GM12878 (cell line): Measurements from ENCODE around the gene CENPW. TPM values are rescaled to one million over a fixed set of nuclear protein-coding genes. Genes with fewer than 3 reads are reported as not detected.
A peak's percentile ranks its signal among the peaks of the same experiment; 100 is the strongest.

ENCODE experiments used
- ATAC-seq: fragments of 200-7000 bp; cut with Tn5 transposase; 3 replicates; pipeline ENCODE4 v1.9.1; 2020; ENCODE audit warnings: mild to moderate bottlenecking, moderate library complexity
- BruUV-seq: library from RNA; stranded (reverse); fragments of 400-500 nt; replicated peaks from 2 replicates; lab custom pipeline; 2021; lab: Mats Ljungman, UMichigan
- CTCF ChIA-PET: fragments of 300-600 bp; sonication (Branson Sonifier 250); formaldehyde crosslinking; extraction: SDS; loops from one replicate; lab custom pipeline; 2021; ENCODE audit warnings: inconsistent platforms; lab: Yijun Ruan, JAX
- POLR2A ChIA-PET: fragments of 350-600 bp; formaldehyde crosslinking; extraction: SDS; loops from one replicate; lab custom pipeline; 2021; ENCODE audit warnings: inconsistent platforms; lab: Charles Lee
- RAD21 ChIA-PET: fragments of 300-600 bp; sonication (Branson Sonifier 250); formaldehyde crosslinking; loops from one replicate; lab custom pipeline; 2023; ENCODE audit warnings: antibody characterized with exemption; ENCODE audit not compliant: unreplicated experiment; lab: Charles Lee
- SMC1A ChIA-PET: fragments of 300-600 bp; sonication (Branson Sonifier 250); formaldehyde crosslinking; loops from one replicate; lab custom pipeline; 2023; ENCODE audit not compliant: unreplicated experiment, uncharacterized antibody; lab: Charles Lee
- DNase-seq: peaks from one replicate; pipeline ENCODE4 v3.0.0-alpha.2; 2011; ENCODE audit warnings: low read depth, low spot score
- FAIRE-seq: peaks from 3 replicates; lab custom pipeline; 2011; peaks lifted over from hg19 to GRCh38; lab: Jason Lieb, UNC
- H2AFZ ChIP-seq: 2 replicates; pipeline ENCODE4 v1.6.0; 2011; ENCODE audit warnings: low read depth, low read length, control low read depth; ENCODE audit not compliant: control insufficient read depth
- H3K27ac ChIP-seq: 2 replicates; pipeline ENCODE4 v1.5.1; 2011; ENCODE audit warnings: control low read depth; ENCODE audit not compliant: control insufficient read depth, insufficient read depth
- H3K27me3 ChIP-seq, 2 experiments: replicated peaks in 1 of 2; 2 replicates each; pipeline versions ENCODE4 v1.6.0 to v1.6.1; 2011; ENCODE audit warnings: low read length in 1 of 2; ENCODE audit not compliant: control insufficient read depth in 2 of 2, insufficient read depth in 2 of 2
- H3K36me3 ChIP-seq, 2 experiments: 2 replicates each; pipeline ENCODE4 v1.5.1; 2011; ENCODE audit warnings: low read length in 1 of 2; ENCODE audit not compliant: control insufficient read depth in 2 of 2, insufficient read depth in 2 of 2
- H3K4me1 ChIP-seq: 2 replicates; pipeline ENCODE4 v1.6.1; 2011; ENCODE audit warnings: mild to moderate bottlenecking, low read length, moderate library complexity, mixed read lengths; ENCODE audit not compliant: control insufficient read depth, insufficient read depth
- H3K4me2 ChIP-seq: 2 replicates; pipeline ENCODE4 v1.6.0; 2011; ENCODE audit warnings: control low read depth; ENCODE audit not compliant: control insufficient read depth, insufficient read depth
- H3K4me3 ChIP-seq: fragments of 200-600 bp; sonication (generic); 2 replicates; pipeline ENCODE4 v1.5.1; 2016
- H3K79me2 ChIP-seq: 2 replicates; pipeline ENCODE4 v1.6.0; 2011; ENCODE audit warnings: low read length; ENCODE audit not compliant: control insufficient read depth, insufficient read depth
- H3K9ac ChIP-seq: 2 replicates; pipeline ENCODE4 v1.8.0; 2011; ENCODE audit warnings: low read length, control low read depth, mixed read lengths; ENCODE audit not compliant: control insufficient read depth, insufficient read depth
- H3K9me3 ChIP-seq: replicated peaks from 3 replicates; pipeline ENCODE4 v1.5.1; 2011; ENCODE audit warnings: mild to moderate bottlenecking, low read length; ENCODE audit not compliant: control insufficient read depth, insufficient read depth
- H4K20me1 ChIP-seq: 2 replicates; pipeline ENCODE4 v1.6.0; 2011; ENCODE audit not compliant: control insufficient read depth, insufficient read depth
- BCL3 ChIP-seq: IDR thresholded peaks from 2 replicates; pipeline ENCODE4 v1.6.1; 2011; ENCODE audit warnings: borderline replicate concordance, low read depth, mild to moderate bottlenecking, moderate library complexity, low read length; ENCODE audit not compliant: insufficient read depth, poor library complexity, severe bottlenecking
- ETV6 ChIP-seq, 2 experiments: fragments of 450-650 bp in 1 of 2; IDR thresholded peaks in 1 of 2; conservative IDR thresholded peaks in 1 of 2; 2 replicates each; pipeline ENCODE4 v1.6.1; 2014; ENCODE audit warnings: antibody characterized with exemption in 1 of 2, borderline replicate concordance in 1 of 2, low read depth in 1 of 2, mild to moderate bottlenecking in 1 of 2, moderate library complexity in 1 of 2
- JUNB ChIP-seq: IDR thresholded peaks from 2 replicates; pipeline ENCODE4 v1.6.1; 2016; ENCODE audit warnings: antibody characterized with exemption, mild to moderate bottlenecking
- JUND ChIP-seq: IDR thresholded peaks from 2 replicates; pipeline ENCODE4 v1.6.1; 2012; ENCODE audit warnings: low read depth, mild to moderate bottlenecking, low read length, improper control_type of control experiment, moderate library complexity
- RUNX3 ChIP-seq: IDR thresholded peaks from 2 replicates; pipeline ENCODE4 v1.6.1; 2012; ENCODE audit warnings: low read length, inconsistent platforms
- ZSCAN29 ChIP-seq: fragments of 450-650 bp; IDR thresholded peaks from 2 replicates; pipeline ENCODE4 v1.6.1; 2017; ENCODE audit warnings: mild to moderate bottlenecking, moderate library complexity
- in situ Hi-C: fragments of 300-500 bp; cut with MboI; formaldehyde crosslinking; loops from 9 replicates; pipeline ENCODE4 v1.14.3; 2018; ENCODE audit warnings: mixed read lengths
- intact Hi-C: fragments of 100-400 bp; cut with micrococcal nuclease; formaldehyde crosslinking; loops from one replicate; pipeline ENCODE4 v1.14.2; 2022; ENCODE audit not compliant: unreplicated experiment
- polyA plus RNA-seq, 11 experiments: library from polyadenylated mRNA; depleted of rRNA in 4 of 11; unstranded in 6 of 11; stranded (reverse) in 5 of 11; fragments of >200 nt; fragmentation: Nextera tagmentation in 4 of 11; fragmentation: Illumina TruSeq in 1 of 11; extraction: Ambion mirVana in 4 of 11; extraction: Trizol in 1 of 11; gene quantifications; 1 replicate in 1 of 11; 2 replicates in 10 of 11; pipeline versions ENCODE4 v1.2.1 to v1.2.3, GENCODE V29; 2011 to 2016; ENCODE audit warnings: inconsistent platforms in 2 of 11, missing spikeins in 2 of 11, low read depth in 1 of 11
- total RNA-seq, 4 experiments: library from RNA; depleted of rRNA in 3 of 4; stranded (reverse); fragments of >200 nt in 3 of 4; fragmentation: Illumina TruSeq in 1 of 4; extraction: Trizol in 1 of 4; gene quantifications; 2 replicates each; pipeline versions ENCODE4 v1.2.1 to v1.2.3, GENCODE V29; 2013 to 2021
- TF ChIP-seq, protein P1 (sequence below): fragments of 450-650 bp; IDR thresholded peaks from 2 replicates; pipeline ENCODE4 v1.6.1; 2016; ENCODE audit warnings: mild to moderate bottlenecking

The CENPW gene
- total and polyA plus RNA-seq, 10 of the 15 experiments (the other 5 are each of a cell fraction or from before 2014, with no cell fraction given): 27.2 to 283 (median 66.8) TPM

DNA sequence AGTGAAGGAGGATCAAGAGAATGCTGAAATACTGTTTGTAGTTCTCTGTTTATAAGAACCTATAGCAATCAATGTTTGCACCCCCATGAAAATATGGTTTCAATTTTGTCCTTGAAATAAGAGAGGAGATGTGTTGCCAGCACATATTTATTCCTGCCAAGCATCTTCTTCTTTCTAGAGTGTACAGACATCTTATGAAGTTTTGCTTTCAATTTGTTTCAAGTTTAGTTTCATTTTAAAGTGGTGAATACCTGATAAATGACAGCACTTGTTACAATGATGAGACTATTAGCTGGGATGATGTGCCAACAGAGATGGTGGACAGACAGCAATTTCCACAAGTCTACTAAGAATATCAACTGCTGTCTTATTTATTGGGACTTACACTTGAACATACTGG is 39.2 kb upstream of the CENPW start:
- BruUV-seq: no TSS peak
- Histone ChIP-seq H3K27ac (no peak overlapping the region), H3K4me1 (peaks cover 9% of the 10 kb centered on the region), H3K27me3 (no peaks in the 10 kb centered on the region), H3K9ac (no peak overlapping the region), H4K20me1 (no peaks in the 10 kb centered on the region), H3K4me3 (no peak overlapping the region), H2AFZ (peak overlapping the region; percentile 91), H3K36me3 (no peaks in the 10 kb centered on the region), H3K4me2 (peak overlapping the region; percentile 11), H3K79me2 (no peaks in the 10 kb centered on the region), H3K9me3 (no peaks in the 10 kb centered on the region)
- FAIRE-seq (peak; percentile 56), ATAC-seq (peak; percentile 93), DNase-seq (peak; percentile 16)
- ChIA-PET CTCF (no interaction called here), POLR2A (no interaction called here), SMC1A (no interaction called here), RAD21 (no interaction called here)
- intact Hi-C loops (loop anchor here (10.0 kb wide), 1 partner anchor 266 kb away; no protein-coding TSS in a partner anchor), in situ Hi-C loops (no loop called here)
- TF ChIP-seq ZSCAN29: no peak
- TF ChIP-seq, protein P1, sequence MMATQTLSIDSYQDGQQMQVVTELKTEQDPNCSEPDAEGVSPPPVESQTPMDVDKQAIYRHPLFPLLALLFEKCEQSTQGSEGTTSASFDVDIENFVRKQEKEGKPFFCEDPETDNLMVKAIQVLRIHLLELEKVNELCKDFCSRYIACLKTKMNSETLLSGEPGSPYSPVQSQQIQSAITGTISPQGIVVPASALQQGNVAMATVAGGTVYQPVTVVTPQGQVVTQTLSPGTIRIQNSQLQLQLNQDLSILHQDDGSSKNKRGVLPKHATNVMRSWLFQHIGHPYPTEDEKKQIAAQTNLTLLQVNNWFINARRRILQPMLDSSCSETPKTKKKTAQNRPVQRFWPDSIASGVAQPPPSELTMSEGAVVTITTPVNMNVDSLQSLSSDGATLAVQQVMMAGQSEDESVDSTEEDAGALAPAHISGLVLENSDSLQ: peak; percentile 54; the same call in 1 of the 2 replicates
- TF ChIP-seq JUND: no peak

- no peak overlapping the region for H3K4me2 ChIP-seq
- ATAC-seq: peak; percentile 28; the same call in 2 of the 3 replicates
- no peaks in the 10 kb centered on the region for H3K27me3 ChIP-seq
- ChIA-PET POLR2A (no interaction called here), RAD21 (no interaction called here), SMC1A (no interaction called here), CTCF (no interaction called here)
- DNase-seq: no peak
- H3K36me3 ChIP-seq: no peaks in the 10 kb centered on the region
- no peak overlapping the region for H3K4me3 ChIP-seq
- H2AFZ ChIP-seq: no peak overlapping the region
- no peaks in the 10 kb centered on the region for H3K79me2 ChIP-seq
- intact Hi-C loops (loop anchor here (10.0 kb wide), 1 partner anchor 267 kb away; no protein-coding TSS in a partner anchor), in situ Hi-C loops (no loop called here)
- TF ChIP-seq ETV6 (conservative IDR thresholded peaks at IDR 0.05 in 1 of 2, IDR thresholded peaks at IDR 0.05 in 1 of 2; ENCODE audit: borderline replicate concordance in 1 of 2, low read depth in 1 of 2) (peak in 1 of 2 experiments; percentile 67; a peak in 1 of 4 replicates), RUNX3 (peak; percentile 30; the same call in 1 of the 2 replicates), BCL3 (no peak), JUNB (peak; percentile 16; the same call in 1 of the 2 replicates)
- peak; percentile 23 for FAIRE-seq
- BruUV-seq: no TSS peak
- H3K27ac ChIP-seq: no peak overlapping the region
- H3K4me1 ChIP-seq: peaks cover 9% of the 10 kb centered on the region
- no peaks in the 10 kb centered on the region for H4K20me1 ChIP-seq
- no peak overlapping the region for H3K9ac ChIP-seq
- no peaks in the 10 kb centered on the region for H3K9me3 ChIP-seq
Observed at GRCh38 chr6:126302191-126302590, 37.7 kb upstream of the CENPW start.
